A549 (cell line): ENCODE measurements around the gene ATP5PD. TPM values are rescaled to one million over a fixed set of nuclear protein-coding genes. Genes with fewer than 3 reads are reported as not detected.

Source experiments
- ATAC-seq, 2 experiments: fragments of 200-7000 bp in 1 of 2; fragments of >200 bp in 1 of 2; cut with Nextera tagmentation in 1 of 2; cut with Tn5 transposase in 1 of 2; 3 replicates each; pipeline versions ENCODE4 v1.8.0 to v1.9.1; 2018 to 2020; ENCODE audit warnings: mild to moderate bottlenecking in 1 of 2, moderate library complexity in 1 of 2
- CTCF ChIA-PET: fragments of 300-600 bp; sonication (Branson Sonifier 250); formaldehyde crosslinking; extraction: SDS; loops from one replicate; lab custom pipeline; 2021; ENCODE audit warnings: antibody characterized with exemption, inconsistent platforms; lab: Yijun Ruan, JAX
- POLR2A ChIA-PET: fragments of 350-600 bp; formaldehyde crosslinking; extraction: SDS; loops from one replicate; lab custom pipeline; 2021; ENCODE audit warnings: antibody characterized with exemption, inconsistent platforms; lab: Yijun Ruan, JAX
- DNase-seq, 2 experiments: peaks; one replicate each; pipeline versions ENCODE4 v3.0.0 to v3.0.0-alpha.2; 2011 to 2016; ENCODE audit warnings: low read depth in 1 of 2, low spot score in 1 of 2
- FAIRE-seq: peaks from 2 replicates; lab custom pipeline; 2011; peaks lifted over from hg19 to GRCh38; lab: Jason Lieb, UNC
- H3K27ac ChIP-seq, 2 experiments: fragments of >200 bp; sonication (Bioruptor Twin); formaldehyde crosslinking; 3 replicates each; pipeline ENCODE4 v1.5.1; 2016 to 2017
- H3K4me1 ChIP-seq: fragments of >200 bp; sonication (Bioruptor Twin); formaldehyde crosslinking; 3 replicates; pipeline ENCODE4 v1.6.1; 2016
- H3K4me2 ChIP-seq: fragments of >200 bp; sonication (Bioruptor Twin); formaldehyde crosslinking; 3 replicates; pipeline ENCODE4 v1.6.1; 2016
- H3K4me3 ChIP-seq: fragments of >200 bp; sonication (Bioruptor Twin); formaldehyde crosslinking; 3 replicates; pipeline ENCODE4 v1.5.1; 2016
- H3K9me3 ChIP-seq: fragments of >200 bp; sonication (Bioruptor Twin); formaldehyde crosslinking; 3 replicates; pipeline ENCODE4 v1.6.1; 2016
- ELK1 ChIP-seq: fragments of 150-350 bp; IDR thresholded peaks from 2 replicates; pipeline ENCODE4 v1.6.1; 2014; ENCODE audit warnings: low read depth, mild to moderate bottlenecking, low read length
- GATA3 ChIP-seq: IDR thresholded peaks from 2 replicates; pipeline ENCODE4 v1.6.1; 2012; ENCODE audit warnings: borderline replicate concordance
- HDAC2 ChIP-seq: fragments of 200-600 bp; sonication (generic); IDR thresholded peaks from 2 replicates; pipeline ENCODE4 v1.6.1; 2016
- HOXA7 ChIP-seq: fragments of 250-450 bp; sonication (Bioruptor Pico); IDR thresholded peaks from 2 replicates; pipeline ENCODE4 v1.5.0; 2020; ENCODE audit warnings: mild to moderate bottlenecking, moderate library complexity
- HOXB13 ChIP-seq: fragments of 250-450 bp; sonication (Bioruptor Pico); IDR thresholded peaks from 2 replicates; pipeline ENCODE4 v1.5.0; 2020; ENCODE audit warnings: low read depth, mild to moderate bottlenecking, moderate library complexity
- KDM5A ChIP-seq: fragments of 200-600 bp; sonication (generic); IDR thresholded peaks from 2 replicates; pipeline ENCODE4 v1.6.1; 2016; ENCODE audit warnings: antibody characterized with exemption, mild to moderate bottlenecking
- MAX ChIP-seq: IDR thresholded peaks from 2 replicates; pipeline ENCODE4 v1.6.1; 2012
- MAZ ChIP-seq: fragments of 150-350 bp; IDR thresholded peaks from 2 replicates; pipeline ENCODE4 v1.6.1; 2014; ENCODE audit warnings: antibody characterized with exemption, low read depth, low read length, borderline replicate concordance
- POLR2A ChIP-seq: IDR thresholded peaks from 2 replicates; pipeline ENCODE4 v1.6.1; 2012; ENCODE audit warnings: mild to moderate bottlenecking, low read length
- RAD21 ChIP-seq, 2 experiments: fragments of >200 bp in 1 of 2; sonication (Bioruptor Twin) in 1 of 2; formaldehyde crosslinking in 1 of 2; IDR thresholded peaks in 1 of 2; conservative IDR thresholded peaks in 1 of 2; 2 replicates in 1 of 2; 3 replicates in 1 of 2; pipeline ENCODE4 v1.6.1; 2012 to 2018; ENCODE audit warnings: inconsistent platforms in 1 of 2
- RFX5 ChIP-seq: fragments of 450-650 bp; IDR thresholded peaks from 2 replicates; pipeline ENCODE4 v1.7.1; 2014; ENCODE audit warnings: antibody characterized with exemption, mild to moderate bottlenecking, moderate library complexity
- USF2 ChIP-seq: fragments of 450-650 bp; IDR thresholded peaks from 2 replicates; pipeline ENCODE4 v1.6.1; 2014; ENCODE audit warnings: antibody characterized with exemption
- ZFP36 ChIP-seq: fragments of 450-650 bp; IDR thresholded peaks from 2 replicates; pipeline ENCODE4 v1.6.1; 2014; ENCODE audit warnings: borderline replicate concordance; ENCODE audit not compliant: partially characterized antibody
- WGBS: methylation state at CpG from one replicate; pipeline ENCODE4 v1.1.6; 2017; ENCODE audit errors: missing lambda C conversion rate; 5-methylcytosine and 5-hydroxymethylcytosine counted together
- polyA plus RNA-seq, 4 experiments: library from polyadenylated mRNA; depleted of rRNA in 3 of 4; stranded (reverse); fragments of >200 nt; fragmentation: RNase III in 1 of 4; extraction: RNeasy Plus Mini Kit Qiagen cat#74134 plus additional on column Dnase treatment in 1 of 4; gene quantifications; 2 replicates in 3 of 4; 3 replicates in 1 of 4; pipeline ENCODE4 v1.2.3, GENCODE V29; 2011 to 2017
- TF ChIP-seq, protein P1 (sequence below): fragments of >200 bp; sonication (Bioruptor Twin); formaldehyde crosslinking; IDR thresholded peaks from 3 replicates; pipeline ENCODE4 v1.5.1; 2016
- TF ChIP-seq, protein P2 (sequence below): IDR thresholded peaks from 2 replicates; pipeline ENCODE4 v1.6.1; 2012
- TF ChIP-seq, protein P3 (sequence below): fragments of 200-600 bp; sonication (generic); IDR thresholded peaks from 2 replicates; pipeline ENCODE4 v1.6.1; 2016; ENCODE audit warnings: antibody characterized with exemption, mild to moderate bottlenecking, moderate library complexity

ATP5PD gene
- polyA plus RNA-seq, 2 of the 4 experiments (the other 2 are of a cell fraction) = 333 to 463 TPM

- H3K4me3 ChIP-seq = no peak overlapping the region
- ATAC-seq (no peak), FAIRE-seq (no peak)
- CTCF ChIA-PET = interaction anchor here (0.6 to 81.8 kb wide), 6 partner anchors 6 to 175 kb away, joined by 3 to 3429 read pairs (median 50); partner anchors contain the start of genes ARMC7, NT5C and SLC16A5
- H3K27ac ChIP-seq = no peak overlapping the region
- H3K9me3 ChIP-seq = no peaks in the 10 kb centered on the region
- no peak for TF ChIP-seq RFX5
- no peak for TF ChIP-seq GATA3
- TF ChIP-seq MAZ = no peak
- no peak for TF ChIP-seq HDAC2
- TF ChIP-seq KDM5A = no peak
- TF ChIP-seq, protein P1, sequence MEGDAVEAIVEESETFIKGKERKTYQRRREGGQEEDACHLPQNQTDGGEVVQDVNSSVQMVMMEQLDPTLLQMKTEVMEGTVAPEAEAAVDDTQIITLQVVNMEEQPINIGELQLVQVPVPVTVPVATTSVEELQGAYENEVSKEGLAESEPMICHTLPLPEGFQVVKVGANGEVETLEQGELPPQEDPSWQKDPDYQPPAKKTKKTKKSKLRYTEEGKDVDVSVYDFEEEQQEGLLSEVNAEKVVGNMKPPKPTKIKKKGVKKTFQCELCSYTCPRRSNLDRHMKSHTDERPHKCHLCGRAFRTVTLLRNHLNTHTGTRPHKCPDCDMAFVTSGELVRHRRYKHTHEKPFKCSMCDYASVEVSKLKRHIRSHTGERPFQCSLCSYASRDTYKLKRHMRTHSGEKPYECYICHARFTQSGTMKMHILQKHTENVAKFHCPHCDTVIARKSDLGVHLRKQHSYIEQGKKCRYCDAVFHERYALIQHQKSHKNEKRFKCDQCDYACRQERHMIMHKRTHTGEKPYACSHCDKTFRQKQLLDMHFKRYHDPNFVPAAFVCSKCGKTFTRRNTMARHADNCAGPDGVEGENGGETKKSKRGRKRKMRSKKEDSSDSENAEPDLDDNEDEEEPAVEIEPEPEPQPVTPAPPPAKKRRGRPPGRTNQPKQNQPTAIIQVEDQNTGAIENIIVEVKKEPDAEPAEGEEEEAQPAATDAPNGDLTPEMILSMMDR = no peak
- TF ChIP-seq USF2 = no peak
- TF ChIP-seq MAX = no peak
- no peak for TF ChIP-seq POLR2A
- TF ChIP-seq, all 56 proteins: peak for 0
- no peak overlapping the region for H3K4me2 ChIP-seq
- 82% methylated on average over 6 of the region's 6 CpGs for WGBS
- POLR2A ChIA-PET = no interaction called here
- 0 out of 3 replicates have a peak, but pooled peaks cover 3% of the 10 kb centered on the region for H3K4me1 ChIP-seq
- no peak for DNase-seq
Measured at GRCh38 chr17:75065562-75066151, 18.9 kb upstream of the ATP5PD start.

DNA sequence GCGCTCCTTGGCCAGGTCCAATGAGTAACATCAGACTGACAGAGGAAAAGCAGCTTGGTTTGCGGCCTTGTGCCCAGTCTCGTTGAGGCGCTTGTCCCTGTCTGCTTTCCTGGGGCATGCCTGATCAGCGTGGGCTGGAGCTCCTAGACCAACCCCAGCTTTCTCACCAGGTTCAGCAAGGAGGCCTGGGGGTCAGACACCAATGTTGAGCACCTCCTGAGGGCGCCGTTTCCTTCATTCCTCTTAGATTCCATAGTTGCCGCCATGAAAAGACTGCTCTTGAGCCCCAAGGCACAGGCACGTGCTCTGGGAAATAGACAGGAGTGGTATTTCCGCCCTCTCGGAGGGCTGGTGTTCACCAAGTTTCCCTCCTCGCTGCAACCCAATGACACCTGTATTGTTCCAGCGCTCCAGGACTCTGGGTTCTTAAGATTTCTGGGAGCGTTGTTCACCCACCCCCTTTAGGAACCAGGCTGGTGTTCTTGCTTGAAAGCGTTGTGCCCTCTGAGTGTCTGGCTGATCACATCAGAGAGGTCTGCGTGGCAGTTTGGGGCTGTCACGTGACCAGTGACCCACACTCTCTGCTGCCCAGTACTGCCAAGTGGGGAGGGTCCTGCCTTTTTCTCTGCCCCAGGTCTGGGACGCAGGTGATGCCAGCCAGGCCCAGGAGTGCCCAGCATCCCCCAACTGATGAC, 18.2 kb upstream of the ATP5PD start:
- POLR2A ChIA-PET = no interaction called here
- WGBS = 91% methylated on average over 18 of the region's 18 CpGs
- Histone ChIP-seq H3K4me1 (0 out of 3 replicates have a peak, but pooled peaks cover 1% of the 10 kb centered on the region), H3K4me2 (no peak overlapping the region), H3K27ac (no peak overlapping the region), H3K4me3 (no peak overlapping the region), H3K9me3 (no peaks in the 10 kb centered on the region)
- DNase-seq = no peak
- CTCF ChIA-PET = interaction anchor here (0.7 to 81.8 kb wide), 10 partner anchors 11 to 173 kb away, joined by 3 to 3429 read pairs (median 3); partner anchors contain the start of genes ARMC7, CDR2L, MRPL58 and NT5C
- TF ChIP-seq RAD21 (conservative IDR thresholded peaks at IDR 0.05 in 1 of 2, IDR thresholded peaks at IDR 0.05 in 1 of 2) (0 out of 5 replicates have a peak, but pooled peaks of 1 of the 2 experiments have one; percentile 3), ELK1 (no peak), ZFP36 (no peak), HOXB13 (no peak), HOXA7 (CRISPR knock-in tag) (no peak)
- TF ChIP-seq, protein P2, sequence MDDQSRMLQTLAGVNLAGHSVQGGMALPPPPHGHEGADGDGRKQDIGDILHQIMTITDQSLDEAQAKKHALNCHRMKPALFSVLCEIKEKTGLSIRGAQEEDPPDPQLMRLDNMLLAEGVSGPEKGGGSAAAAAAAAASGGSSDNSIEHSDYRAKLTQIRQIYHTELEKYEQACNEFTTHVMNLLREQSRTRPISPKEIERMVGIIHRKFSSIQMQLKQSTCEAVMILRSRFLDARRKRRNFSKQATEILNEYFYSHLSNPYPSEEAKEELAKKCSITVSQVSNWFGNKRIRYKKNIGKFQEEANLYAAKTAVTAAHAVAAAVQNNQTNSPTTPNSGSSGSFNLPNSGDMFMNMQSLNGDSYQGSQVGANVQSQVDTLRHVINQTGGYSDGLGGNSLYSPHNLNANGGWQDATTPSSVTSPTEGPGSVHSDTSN = no peak
- TF ChIP-seq, protein P3, sequence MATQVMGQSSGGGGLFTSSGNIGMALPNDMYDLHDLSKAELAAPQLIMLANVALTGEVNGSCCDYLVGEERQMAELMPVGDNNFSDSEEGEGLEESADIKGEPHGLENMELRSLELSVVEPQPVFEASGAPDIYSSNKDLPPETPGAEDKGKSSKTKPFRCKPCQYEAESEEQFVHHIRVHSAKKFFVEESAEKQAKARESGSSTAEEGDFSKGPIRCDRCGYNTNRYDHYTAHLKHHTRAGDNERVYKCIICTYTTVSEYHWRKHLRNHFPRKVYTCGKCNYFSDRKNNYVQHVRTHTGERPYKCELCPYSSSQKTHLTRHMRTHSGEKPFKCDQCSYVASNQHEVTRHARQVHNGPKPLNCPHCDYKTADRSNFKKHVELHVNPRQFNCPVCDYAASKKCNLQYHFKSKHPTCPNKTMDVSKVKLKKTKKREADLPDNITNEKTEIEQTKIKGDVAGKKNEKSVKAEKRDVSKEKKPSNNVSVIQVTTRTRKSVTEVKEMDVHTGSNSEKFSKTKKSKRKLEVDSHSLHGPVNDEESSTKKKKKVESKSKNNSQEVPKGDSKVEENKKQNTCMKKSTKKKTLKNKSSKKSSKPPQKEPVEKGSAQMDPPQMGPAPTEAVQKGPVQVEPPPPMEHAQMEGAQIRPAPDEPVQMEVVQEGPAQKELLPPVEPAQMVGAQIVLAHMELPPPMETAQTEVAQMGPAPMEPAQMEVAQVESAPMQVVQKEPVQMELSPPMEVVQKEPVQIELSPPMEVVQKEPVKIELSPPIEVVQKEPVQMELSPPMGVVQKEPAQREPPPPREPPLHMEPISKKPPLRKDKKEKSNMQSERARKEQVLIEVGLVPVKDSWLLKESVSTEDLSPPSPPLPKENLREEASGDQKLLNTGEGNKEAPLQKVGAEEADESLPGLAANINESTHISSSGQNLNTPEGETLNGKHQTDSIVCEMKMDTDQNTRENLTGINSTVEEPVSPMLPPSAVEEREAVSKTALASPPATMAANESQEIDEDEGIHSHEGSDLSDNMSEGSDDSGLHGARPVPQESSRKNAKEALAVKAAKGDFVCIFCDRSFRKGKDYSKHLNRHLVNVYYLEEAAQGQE = no peak
- ATAC-seq = no peak; a peak in 1 of 6 replicates
- FAIRE-seq = no peak
